ENCODE results near the gene PPM1M. TPM values are rescaled to one million over a fixed set of nuclear protein-coding genes. Genes with fewer than 3 reads are reported as not detected.

Gene PPM1M
- total and polyA plus RNA-seq, 2 experiments from 2014 or later = 2.2 to 4.0 TPM

DNA sequence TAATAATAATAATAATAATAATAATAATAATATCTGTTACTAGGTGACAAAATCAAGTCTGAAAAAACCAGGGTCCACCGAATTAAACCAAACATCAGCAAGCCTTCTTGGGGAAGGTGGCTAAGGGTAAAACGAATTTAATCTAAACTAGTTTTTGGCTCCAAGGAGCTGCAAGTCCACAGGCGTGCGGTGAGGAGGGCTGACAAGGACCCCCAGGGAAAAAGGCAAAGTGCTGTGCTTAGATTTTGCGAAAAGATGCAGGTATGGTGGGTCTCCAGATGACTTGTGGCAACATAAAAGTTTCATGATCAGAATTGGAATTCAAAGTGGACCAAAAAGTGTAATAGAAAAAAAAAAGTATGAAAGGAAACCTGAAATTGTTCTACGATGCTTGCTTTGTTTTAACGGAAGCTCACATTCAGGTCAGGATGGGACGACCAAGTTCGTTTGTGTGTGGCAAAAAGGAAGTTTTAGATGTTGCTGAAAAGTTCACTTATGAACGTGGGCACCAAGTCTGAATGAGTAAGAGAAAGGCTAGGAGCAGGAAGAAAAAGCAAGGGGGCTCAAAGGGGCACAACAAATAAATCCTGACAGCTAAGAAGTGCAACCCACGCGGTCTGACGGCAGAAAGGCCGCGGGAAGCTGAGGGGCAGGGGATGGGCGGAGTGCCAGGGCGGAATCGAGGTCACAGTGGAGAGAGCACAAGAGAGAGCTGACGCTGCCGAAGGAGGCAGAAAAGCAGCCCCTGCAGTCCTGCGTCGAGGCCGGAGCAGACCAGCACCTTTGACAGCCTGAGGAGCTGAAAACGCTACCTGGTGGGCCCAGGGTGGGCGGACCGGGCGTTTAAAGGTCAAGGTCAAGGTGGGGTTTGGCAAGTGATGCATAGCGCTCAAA, 31.8 kb downstream of the PPM1M start:
- H3K4me1 ChIP-seq (ENCODE audit: insufficient read depth) = peaks cover 21% of the 10 kb centered on the region
- no peaks in the 10 kb centered on the region for H3K27me3 ChIP-seq (ENCODE audit: insufficient read depth)
- no peak overlapping the region for H2AFZ ChIP-seq
- peak overlapping the region; percentile 95 for H3K27ac ChIP-seq (ENCODE audit: low read depth)
- Mint-ChIP-seq H3K9me3 (no peaks in the 10 kb centered on the region; the same call in 2 of the 3 replicates), H3K36me3 (ENCODE audit: low read depth) (peaks cover 32% of the 10 kb centered on the region), H3K27me3 (ENCODE audit: insufficient read depth, low read depth, poor library complexity) (peaks cover 13% of the 10 kb centered on the region), H3K27ac (peak overlapping the region; percentile 100), H3K4me3 (peak overlapping the region; percentile 91), H3K4me1 (peaks cover 16% of the 10 kb centered on the region)
- DNase-seq (ENCODE audit: low spot score) (peak; percentile 53), ATAC-seq (peak; percentile 40)
- peaks cover 11% of the 10 kb centered on the region; the same call in 1 of the 2 replicates for H3F3A ChIP-seq (replicated peaks; ENCODE audit: low read depth)
- H3K36me3 ChIP-seq (ENCODE audit: insufficient read depth) = no peaks in the 10 kb centered on the region
- H3K9me2 ChIP-seq (ENCODE audit: insufficient read depth) = no peaks in the 10 kb centered on the region
- peaks cover 58% of the 10 kb centered on the region for H3K79me2 ChIP-seq (replicated peaks; ENCODE audit: insufficient read depth)
- peak overlapping the region; percentile 83 for H3K4me2 ChIP-seq
- peak overlapping the region; percentile 72 for H3K4me3 ChIP-seq
- peaks cover 54% of the 10 kb centered on the region for H4K20me1 ChIP-seq (replicated peaks; ENCODE audit: insufficient read depth)
- TF ChIP-seq ZNF114 (CRISPR knock-in tag; IDR thresholded peaks at IDR 0.05) (no peak), POLR2AphosphoS5 (IDR thresholded peaks at IDR 0.05; ENCODE audit: low read depth) (peak; percentile 18; the same call in 1 of the 2 replicates), CREB1 (CRISPR knock-in tag; IDR thresholded peaks at IDR 0.05; ENCODE audit: low read depth) (no peak), EZH2phosphoT487 (IDR thresholded peaks at IDR 0.05; ENCODE audit: unreplicated experiment) (no peak)
- TF ChIP-seq, protein P1, sequence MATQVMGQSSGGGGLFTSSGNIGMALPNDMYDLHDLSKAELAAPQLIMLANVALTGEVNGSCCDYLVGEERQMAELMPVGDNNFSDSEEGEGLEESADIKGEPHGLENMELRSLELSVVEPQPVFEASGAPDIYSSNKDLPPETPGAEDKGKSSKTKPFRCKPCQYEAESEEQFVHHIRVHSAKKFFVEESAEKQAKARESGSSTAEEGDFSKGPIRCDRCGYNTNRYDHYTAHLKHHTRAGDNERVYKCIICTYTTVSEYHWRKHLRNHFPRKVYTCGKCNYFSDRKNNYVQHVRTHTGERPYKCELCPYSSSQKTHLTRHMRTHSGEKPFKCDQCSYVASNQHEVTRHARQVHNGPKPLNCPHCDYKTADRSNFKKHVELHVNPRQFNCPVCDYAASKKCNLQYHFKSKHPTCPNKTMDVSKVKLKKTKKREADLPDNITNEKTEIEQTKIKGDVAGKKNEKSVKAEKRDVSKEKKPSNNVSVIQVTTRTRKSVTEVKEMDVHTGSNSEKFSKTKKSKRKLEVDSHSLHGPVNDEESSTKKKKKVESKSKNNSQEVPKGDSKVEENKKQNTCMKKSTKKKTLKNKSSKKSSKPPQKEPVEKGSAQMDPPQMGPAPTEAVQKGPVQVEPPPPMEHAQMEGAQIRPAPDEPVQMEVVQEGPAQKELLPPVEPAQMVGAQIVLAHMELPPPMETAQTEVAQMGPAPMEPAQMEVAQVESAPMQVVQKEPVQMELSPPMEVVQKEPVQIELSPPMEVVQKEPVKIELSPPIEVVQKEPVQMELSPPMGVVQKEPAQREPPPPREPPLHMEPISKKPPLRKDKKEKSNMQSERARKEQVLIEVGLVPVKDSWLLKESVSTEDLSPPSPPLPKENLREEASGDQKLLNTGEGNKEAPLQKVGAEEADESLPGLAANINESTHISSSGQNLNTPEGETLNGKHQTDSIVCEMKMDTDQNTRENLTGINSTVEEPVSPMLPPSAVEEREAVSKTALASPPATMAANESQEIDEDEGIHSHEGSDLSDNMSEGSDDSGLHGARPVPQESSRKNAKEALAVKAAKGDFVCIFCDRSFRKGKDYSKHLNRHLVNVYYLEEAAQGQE (IDR thresholded peaks at IDR 0.05; ENCODE audit: unreplicated experiment) = no peak

DNA sequence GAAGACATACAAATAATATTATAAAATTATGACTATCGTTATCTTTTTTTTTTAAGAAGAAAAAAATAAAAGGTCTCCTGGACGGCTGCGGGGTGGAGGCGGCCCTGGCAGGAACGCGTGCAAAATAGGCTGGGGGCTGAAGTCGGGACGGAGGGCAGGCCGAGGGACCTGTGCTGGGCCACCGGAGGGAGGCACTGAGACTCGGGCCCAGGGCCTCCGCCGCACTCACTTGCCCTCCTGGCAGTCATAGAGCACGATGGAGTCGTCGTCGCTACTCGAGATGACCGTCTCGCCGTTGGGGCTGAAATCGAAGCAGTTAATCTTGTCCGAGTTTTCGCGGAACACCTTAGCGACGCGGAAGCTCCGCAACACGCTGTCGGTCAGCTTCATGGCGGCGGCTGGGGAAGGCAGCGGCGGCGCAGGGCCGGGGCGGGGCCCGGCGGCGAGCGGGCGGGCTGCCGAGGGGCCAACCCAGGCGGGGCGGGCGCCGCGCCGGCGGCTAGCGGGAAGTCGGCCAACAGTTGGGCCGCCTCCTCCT, 32.5 kb downstream of the PPM1M start:
- H3K36me3 ChIP-seq (ENCODE audit: insufficient read depth) = no peaks in the 10 kb centered on the region
- peak; percentile 65 for ATAC-seq
- TF ChIP-seq ZNF114 (CRISPR knock-in tag; IDR thresholded peaks at IDR 0.05) (no peak), CTCF (conservative IDR thresholded peaks at IDR 0.05; ENCODE audit: low read depth in 2 of 2) (peak; percentile 16 to 30; a peak in 1 of 4 replicates), CREB1 (CRISPR knock-in tag; IDR thresholded peaks at IDR 0.05; ENCODE audit: low read depth) (no peak), EZH2phosphoT487 (IDR thresholded peaks at IDR 0.05; ENCODE audit: unreplicated experiment) (no peak)
- TF ChIP-seq, protein P2, sequence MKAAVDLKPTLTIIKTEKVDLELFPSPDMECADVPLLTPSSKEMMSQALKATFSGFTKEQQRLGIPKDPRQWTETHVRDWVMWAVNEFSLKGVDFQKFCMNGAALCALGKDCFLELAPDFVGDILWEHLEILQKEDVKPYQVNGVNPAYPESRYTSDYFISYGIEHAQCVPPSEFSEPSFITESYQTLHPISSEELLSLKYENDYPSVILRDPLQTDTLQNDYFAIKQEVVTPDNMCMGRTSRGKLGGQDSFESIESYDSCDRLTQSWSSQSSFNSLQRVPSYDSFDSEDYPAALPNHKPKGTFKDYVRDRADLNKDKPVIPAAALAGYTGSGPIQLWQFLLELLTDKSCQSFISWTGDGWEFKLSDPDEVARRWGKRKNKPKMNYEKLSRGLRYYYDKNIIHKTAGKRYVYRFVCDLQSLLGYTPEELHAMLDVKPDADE (IDR thresholded peaks at IDR 0.05) = no peak
- no peak overlapping the region for H2AFZ ChIP-seq
- no peaks in the 10 kb centered on the region for H3K9me2 ChIP-seq (ENCODE audit: insufficient read depth)
- H4K20me1 ChIP-seq (replicated peaks; ENCODE audit: insufficient read depth) = peaks cover 46% of the 10 kb centered on the region
- peaks cover 51% of the 10 kb centered on the region for H3K79me2 ChIP-seq (replicated peaks; ENCODE audit: insufficient read depth)
- peaks cover 13% of the 10 kb centered on the region for H3K27me3 Mint-ChIP-seq (ENCODE audit: insufficient read depth, low read depth, poor library complexity)
- H3K9me3 Mint-ChIP-seq = no peaks in the 10 kb centered on the region; the same call in 2 of the 3 replicates
- H3K36me3 Mint-ChIP-seq (ENCODE audit: low read depth) = peaks cover 28% of the 10 kb centered on the region
- peak overlapping the region; percentile 72 for H3K4me3 ChIP-seq
- H3K27ac Mint-ChIP-seq = peak overlapping the region; percentile 100
- peaks cover 16% of the 10 kb centered on the region for H3K4me1 Mint-ChIP-seq
- peak overlapping the region; percentile 83 for H3K4me2 ChIP-seq
- no peaks in the 10 kb centered on the region for H3K27me3 ChIP-seq (ENCODE audit: insufficient read depth)
- peaks cover 21% of the 10 kb centered on the region for H3K4me1 ChIP-seq (ENCODE audit: insufficient read depth)
- H3F3A ChIP-seq (replicated peaks; ENCODE audit: low read depth) = peaks cover 9% of the 10 kb centered on the region; the same call in 1 of the 2 replicates
- H3K27ac ChIP-seq (ENCODE audit: low read depth) = peak overlapping the region; percentile 95
- peak overlapping the region; percentile 91 for H3K4me3 Mint-ChIP-seq
- DNase-seq (ENCODE audit: low spot score) = peak; percentile 62

All from GM23338 (cell line).